CD4-positive, alpha-beta T cell treated with Interleukin-15 for 4 hours (primary cell): Measurements from ENCODE around the gene PDF.
"Not testable (repeated sequence)": the region's sequence is repeated elsewhere in the genome, so short reads cannot be mapped to it uniquely, and the experiment has no call there.

Source experiments
- DNase-seq: peaks from one replicate; pipeline ENCODE4 v3.0.0-alpha.2; 2020; ENCODE audit warnings: low spot score

Gene PDF

GRCh38 chr16:69316595-69317034 is 13.8 kb downstream of the PDF start:
- DNase-seq: no peak

DNA sequence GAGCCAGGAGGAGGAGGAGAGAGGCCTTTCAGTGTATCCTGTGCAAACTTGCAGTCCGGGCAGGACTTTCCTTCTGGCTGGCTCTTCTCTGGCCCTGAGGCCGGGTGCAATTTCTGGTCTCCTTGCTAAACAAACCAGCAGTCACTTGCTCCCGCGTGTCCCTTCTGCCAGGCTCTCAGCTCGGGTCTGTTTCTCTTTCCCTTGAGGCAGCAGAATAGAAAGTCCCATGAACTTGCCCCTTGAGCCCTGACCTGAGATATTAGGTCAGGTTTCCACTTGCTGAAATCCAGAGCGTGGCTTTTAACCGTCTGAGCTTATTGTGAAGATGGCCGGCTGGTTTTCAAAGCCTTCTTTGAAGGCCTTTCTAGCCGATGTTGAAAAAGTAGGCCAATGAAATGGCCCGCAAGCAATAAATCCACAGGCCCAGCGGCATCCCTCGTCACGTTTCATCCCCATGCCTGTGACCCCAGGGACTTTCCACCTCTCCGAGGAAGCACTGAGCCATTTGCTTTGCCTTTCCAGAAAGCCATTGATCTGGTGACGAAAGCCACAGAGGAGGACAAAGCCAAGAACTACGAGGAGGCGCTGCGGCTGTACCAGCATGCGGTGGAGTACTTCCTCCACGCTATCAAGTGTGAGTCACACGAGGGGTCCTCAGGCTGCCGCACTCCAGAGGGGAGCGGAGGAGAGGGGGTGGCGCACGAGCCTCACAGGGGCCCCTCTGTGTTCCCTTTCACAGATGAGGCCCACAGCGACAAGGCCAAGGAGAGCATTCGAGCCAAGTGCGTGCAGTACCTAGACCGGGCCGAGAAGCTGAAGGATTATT is 14.7 kb downstream of the PDF start:
- DNase-seq: no peak

- DNase-seq: no peak
These were observed 15.9 kb downstream of the PDF start for GRCh38 chr16:69314534-69314933.

- DNase-seq: no peak
These were observed 16.9 kb downstream of the PDF start for GRCh38 chr16:69313469-69313868.

- DNase-seq: peak; percentile 17
These were observed 18.6 kb downstream of the PDF start for GRCh38 chr16:69311533-69312387.

GRCh38 chr16:69310653-69311532 is 19.5 kb downstream of the PDF start, which contains the start of gene VPS4A:
Gene VPS4A (plus strand): TSS chr16:69311350. CDS start chr16:69311512, 162 bp downstream.
- peak; percentile 98 for DNase-seq

DNA sequence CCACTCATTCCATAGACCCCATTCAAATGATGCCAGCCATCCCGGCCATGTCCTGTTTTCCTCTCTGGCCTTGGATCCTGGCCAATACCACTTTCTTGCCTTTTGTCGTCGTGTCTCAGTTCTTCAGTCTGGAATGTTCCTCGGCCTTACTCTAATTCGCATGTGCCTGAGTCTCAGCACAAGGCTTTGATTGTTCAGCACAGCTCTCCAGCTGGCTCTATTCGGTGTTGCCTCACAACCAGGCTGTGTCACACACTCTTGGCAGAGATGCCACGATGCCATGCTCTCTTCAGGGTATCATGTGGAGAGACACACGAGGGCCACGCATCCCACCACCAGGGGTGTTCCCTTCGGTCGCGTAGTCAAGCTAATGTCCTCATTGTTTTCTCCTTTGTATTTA is 21.1 kb downstream of the PDF start:
- DNase-seq: no peak

- DNase-seq: no peak
These were observed 22.5 kb downstream of the PDF start for GRCh38 chr16:69307856-69308255.

DNA sequence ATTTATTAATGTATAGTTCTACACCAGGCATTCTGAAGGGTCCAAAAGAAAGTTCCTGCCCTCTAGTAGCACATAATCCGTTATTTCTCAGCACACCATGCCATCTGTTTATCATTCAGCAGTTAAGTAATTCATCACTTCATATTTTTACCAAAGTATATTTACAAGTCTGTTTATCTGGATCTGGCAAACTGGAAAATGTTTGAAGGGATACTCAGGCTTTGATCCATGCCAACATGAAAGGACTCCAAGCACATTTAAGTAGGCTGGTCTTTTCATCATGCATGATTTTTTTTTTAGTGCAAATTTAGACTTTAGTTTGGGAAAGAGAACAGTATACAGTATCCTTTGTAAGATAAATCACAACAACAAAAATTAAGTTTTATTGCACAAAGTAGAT is 23.3 kb downstream of the PDF start:
- no peak for DNase-seq

GRCh38 chr16:69306031-69306430 is 24.4 kb downstream of the PDF start:
- no peak for DNase-seq

DNA sequence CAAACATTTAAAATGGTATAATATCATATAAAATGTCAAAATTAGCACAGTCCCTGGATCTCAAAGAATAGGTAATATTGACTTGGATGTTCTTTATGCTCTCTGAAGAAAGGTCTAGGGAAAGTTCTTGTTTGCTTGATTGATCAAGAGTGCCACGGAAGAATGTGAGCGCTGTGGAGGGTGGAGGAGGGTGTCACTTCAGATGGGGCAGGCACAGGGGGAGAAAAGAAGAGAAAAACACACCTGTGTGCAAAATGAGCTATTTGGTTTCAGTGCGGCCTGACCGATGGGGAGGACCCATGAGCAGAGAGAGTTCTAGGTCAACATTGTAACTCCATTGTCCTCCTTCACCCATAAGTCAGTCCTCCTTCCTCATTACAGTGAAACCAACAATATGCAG is 28.1 kb downstream of the PDF start:
- DNase-seq: no peak

- DNase-seq: no peak
These were observed 28.5 kb downstream of the PDF start for GRCh38 chr16:69301861-69302260.

- no peak for DNase-seq
These were observed 29.2 kb downstream of the PDF start for GRCh38 chr16:69301187-69301586.

DNA sequence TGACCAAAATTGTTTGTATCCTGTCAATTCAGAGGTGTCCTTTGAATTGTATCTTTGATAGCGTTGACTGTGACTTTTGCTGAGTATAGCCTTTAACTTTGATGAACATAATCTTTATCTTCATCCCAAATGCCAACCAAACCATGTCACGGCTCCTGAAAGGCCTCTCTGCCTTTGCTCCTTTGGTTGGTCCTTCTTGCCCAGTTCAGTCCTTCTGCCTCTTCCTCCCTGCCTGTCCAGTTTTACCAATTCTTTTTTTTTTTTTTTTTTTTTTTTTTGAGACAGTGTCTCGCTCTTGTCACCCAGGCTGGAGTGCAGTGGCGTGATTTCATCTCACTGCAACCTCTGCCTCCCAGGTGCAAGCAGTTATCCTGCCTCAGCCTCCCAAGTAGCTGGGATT is 32.1 kb downstream of the PDF start:
- no peak for DNase-seq

DNA sequence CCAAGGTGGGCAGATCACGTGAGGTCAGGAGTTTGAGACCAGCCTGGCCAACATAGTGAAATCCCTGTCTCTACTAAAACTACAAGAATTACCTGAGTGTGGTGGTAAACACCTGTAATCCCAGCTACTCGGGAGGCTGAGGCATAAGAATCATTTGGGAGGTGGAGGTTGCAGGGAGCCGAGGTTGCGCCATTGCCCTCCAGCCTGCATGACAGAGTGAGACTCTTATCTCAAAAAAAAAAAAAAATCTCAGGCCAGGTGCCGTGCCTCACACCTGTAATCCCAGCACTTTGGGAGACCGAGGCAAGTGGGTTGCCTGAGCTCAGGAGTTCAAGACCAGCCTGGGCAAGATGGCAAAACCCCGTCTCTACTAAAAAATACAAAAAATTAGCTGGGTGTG is 33.6 kb downstream of the PDF start:
- not testable (repeated sequence) for DNase-seq

GRCh38 chr16:69294051-69294450 is 36.3 kb downstream of the PDF start:
- DNase-seq: no peak

DNA sequence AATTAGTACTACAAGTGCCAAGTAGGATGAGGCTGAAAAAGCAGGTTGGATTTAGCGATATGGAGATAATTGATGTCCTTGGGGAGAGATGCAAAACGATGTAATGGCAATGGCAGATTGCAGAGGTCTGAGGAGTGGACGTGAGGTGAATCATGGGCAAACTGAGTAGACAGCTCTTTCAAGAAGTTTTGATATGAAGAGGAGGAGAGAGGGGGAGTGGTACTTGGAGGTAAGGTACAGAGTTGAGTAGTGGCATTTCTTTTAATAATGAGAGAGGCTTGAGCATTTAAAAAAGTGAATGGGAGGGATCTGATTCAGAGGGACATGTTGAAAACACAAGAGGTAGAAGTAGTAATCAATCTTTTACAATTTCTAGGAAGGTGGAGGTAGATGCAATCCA is 37.0 kb downstream of the PDF start:
- no peak for DNase-seq

- not testable (repeated sequence) for DNase-seq
These were observed 38.7 kb downstream of the PDF start for GRCh38 chr16:69291657-69292056.

- DNase-seq: peak; percentile 71
These were observed 43.3 kb downstream of the PDF start for GRCh38 chr16:69286941-69287713.

DNA sequence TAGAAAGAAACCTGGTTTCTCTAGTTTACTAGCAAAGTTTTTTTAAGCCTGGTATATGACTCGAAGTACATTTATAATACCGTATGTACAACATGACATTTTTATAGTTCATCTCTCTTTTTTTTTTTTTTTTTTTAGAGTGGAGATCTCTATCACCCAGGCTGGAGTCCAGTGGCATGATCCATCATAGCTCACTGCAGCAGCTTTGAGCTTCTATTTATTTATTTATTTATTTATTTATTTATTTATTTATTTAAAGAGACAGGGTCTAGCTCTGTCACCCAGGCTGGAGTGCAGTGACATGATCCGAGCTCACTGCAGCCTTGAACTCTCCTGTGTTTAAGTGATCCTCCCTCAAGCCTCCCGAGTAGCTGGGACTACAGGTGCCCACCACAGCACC is 45.1 kb downstream of the PDF start:
- no peak for DNase-seq

- DNase-seq: no peak
These were observed 46.5 kb downstream of the PDF start for GRCh38 chr16:69283851-69284250.
